Measurements from ENCODE around the gene DAZAP1. TPM values are rescaled to one million over a fixed set of nuclear protein-coding genes. Genes with fewer than 3 reads are reported as not detected.
A peak's percentile ranks its signal among the peaks of the same experiment; 100 is the strongest.

Gene DAZAP1
- total RNA-seq, 3 donors from 2014 or later = 35.8 to 50.9 (median 48.8) TPM

DNA sequence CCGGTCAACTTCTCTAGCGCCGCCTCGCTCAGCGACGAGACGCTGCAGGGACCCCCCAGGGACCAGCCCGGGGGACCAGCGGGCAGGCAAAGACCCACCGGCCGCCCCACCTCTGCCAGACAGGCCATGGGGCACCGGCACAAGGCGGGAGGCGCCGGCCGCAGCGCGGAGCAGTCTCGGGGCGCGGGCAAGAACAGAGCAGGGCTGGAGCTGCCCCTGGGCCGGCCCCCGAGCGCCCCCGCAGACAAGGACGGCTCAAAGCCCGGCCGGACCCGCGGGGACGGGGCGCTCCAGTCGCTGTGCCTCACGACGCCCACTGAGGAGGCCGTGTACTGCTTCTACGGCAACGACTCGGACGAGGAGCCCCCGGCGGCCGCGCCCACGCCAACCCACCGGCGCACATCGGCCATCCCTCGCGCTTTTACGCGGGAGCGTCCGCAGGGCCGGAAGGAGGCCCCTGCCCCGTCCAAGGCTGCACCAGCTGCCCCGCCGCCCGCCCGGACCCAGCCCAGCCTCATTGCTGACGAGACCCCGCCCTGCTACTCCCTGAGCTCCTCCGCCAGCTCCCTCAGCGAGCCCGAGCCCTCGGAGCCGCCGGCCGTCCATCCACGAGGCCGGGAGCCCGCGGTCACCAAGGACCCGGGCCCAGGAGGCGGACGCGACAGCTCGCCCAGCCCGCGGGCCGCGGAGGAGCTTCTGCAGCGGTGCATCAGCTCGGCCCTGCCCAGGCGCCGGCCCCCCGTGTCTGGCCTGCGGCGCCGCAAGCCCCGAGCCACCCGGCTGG, 60.3 kb downstream of the DAZAP1 start:
- no peak for DNase-seq (ENCODE audit: low spot score in 2 of 2)
- no peak for TF ChIP-seq POLR2A (IDR thresholded peaks at IDR 0.05)
- intact Hi-C loops (cut with DNase I; ENCODE audit: low total_unique reads) = no loop called here
- no peaks in the 10 kb centered on the region for H3K36me3 ChIP-seq
- peaks cover 28 to 64% of the 10 kb centered on the region in 2 donors for H3K27me3 ChIP-seq
- H3K4me3 ChIP-seq = peak overlapping the region in 2 of 3 donors; percentile 49 to 69
- peaks cover 34 to 38% of the 10 kb centered on the region in 2 donors for H3K4me1 ChIP-seq
- no peaks in the 10 kb centered on the region for H3K9me3 ChIP-seq
- no peak overlapping the region for H3K27ac ChIP-seq

DNA sequence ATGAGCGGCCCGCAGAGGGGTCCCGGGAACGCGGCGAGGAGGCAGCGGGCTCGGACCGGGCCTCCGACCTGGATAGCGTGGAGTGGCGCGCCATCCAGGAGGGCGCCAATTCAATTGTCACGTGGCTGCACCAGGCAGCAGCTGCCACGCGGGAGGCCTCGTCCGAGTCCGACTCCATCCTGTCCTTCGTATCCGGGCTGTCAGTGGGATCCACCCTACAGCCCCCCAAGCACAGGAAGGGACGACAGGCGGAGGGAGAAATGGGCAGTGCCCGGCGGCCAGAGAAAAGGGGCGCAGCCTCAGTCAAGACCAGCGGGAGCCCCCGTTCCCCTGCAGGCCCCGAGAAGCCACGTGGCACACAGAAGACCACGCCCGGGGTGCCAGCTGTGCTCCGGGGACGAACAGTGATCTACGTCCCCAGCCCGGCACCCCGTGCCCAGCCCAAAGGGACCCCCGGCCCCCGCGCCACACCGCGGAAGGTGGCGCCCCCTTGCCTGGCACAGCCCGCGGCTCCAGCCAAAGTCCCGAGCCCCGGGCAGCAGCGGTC, 61.0 kb downstream of the DAZAP1 start:
- no peaks in the 10 kb centered on the region for H3K36me3 ChIP-seq
- no peak for TF ChIP-seq POLR2AphosphoS5 (IDR thresholded peaks at IDR 0.05)
- no peak for TF ChIP-seq POLR2A (IDR thresholded peaks at IDR 0.05)
- TF ChIP-seq, protein P1, sequence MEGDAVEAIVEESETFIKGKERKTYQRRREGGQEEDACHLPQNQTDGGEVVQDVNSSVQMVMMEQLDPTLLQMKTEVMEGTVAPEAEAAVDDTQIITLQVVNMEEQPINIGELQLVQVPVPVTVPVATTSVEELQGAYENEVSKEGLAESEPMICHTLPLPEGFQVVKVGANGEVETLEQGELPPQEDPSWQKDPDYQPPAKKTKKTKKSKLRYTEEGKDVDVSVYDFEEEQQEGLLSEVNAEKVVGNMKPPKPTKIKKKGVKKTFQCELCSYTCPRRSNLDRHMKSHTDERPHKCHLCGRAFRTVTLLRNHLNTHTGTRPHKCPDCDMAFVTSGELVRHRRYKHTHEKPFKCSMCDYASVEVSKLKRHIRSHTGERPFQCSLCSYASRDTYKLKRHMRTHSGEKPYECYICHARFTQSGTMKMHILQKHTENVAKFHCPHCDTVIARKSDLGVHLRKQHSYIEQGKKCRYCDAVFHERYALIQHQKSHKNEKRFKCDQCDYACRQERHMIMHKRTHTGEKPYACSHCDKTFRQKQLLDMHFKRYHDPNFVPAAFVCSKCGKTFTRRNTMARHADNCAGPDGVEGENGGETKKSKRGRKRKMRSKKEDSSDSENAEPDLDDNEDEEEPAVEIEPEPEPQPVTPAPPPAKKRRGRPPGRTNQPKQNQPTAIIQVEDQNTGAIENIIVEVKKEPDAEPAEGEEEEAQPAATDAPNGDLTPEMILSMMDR (IDR thresholded peaks at IDR 0.05) = no peak
- H3K9me3 ChIP-seq = no peaks in the 10 kb centered on the region
- peak overlapping the region in 2 of 3 donors; percentile 49 to 69 for H3K4me3 ChIP-seq
- H3K4me1 ChIP-seq = peaks cover 34 to 38% of the 10 kb centered on the region in 2 donors
- H3K27me3 ChIP-seq = peaks cover 28 to 68% of the 10 kb centered on the region in 2 donors
- intact Hi-C loops (cut with DNase I; ENCODE audit: low total_unique reads) = no loop called here
- DNase-seq (ENCODE audit: low spot score in 2 of 2) = no peak
- H3K27ac ChIP-seq = no peak overlapping the region

DNA sequence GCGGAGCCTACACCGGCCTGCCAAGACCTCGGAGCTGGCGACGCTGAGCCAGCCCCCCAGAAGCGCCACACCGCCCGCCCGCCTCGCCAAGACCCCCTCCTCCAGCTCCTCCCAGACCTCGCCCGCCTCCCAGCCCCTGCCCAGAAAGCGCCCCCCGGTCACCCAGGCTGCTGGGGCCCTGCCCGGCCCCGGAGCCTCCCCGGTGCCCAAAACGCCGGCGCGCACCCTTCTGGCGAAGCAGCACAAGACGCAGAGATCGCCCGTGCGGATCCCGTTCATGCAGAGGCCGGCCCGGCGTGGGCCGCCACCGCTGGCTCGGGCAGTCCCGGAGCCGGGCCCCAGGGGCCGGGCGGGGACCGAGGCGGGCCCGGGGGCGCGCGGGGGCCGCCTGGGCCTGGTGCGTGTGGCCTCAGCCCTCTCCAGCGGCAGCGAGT, 61.5 kb downstream of the DAZAP1 start:
- TF ChIP-seq, protein P1 (IDR thresholded peaks at IDR 0.05) = no peak
- no peak for TF ChIP-seq POLR2AphosphoS5 (IDR thresholded peaks at IDR 0.05)
- no peak for TF ChIP-seq POLR2A (IDR thresholded peaks at IDR 0.05)
- Histone ChIP-seq H3K36me3 (no peaks in the 10 kb centered on the region), H3K27ac (no peak overlapping the region), H3K9me3 (no peaks in the 10 kb centered on the region), H3K27me3 (peaks cover 28 to 69% of the 10 kb centered on the region in 2 donors), H3K4me1 (peaks cover 34 to 38% of the 10 kb centered on the region in 2 donors), H3K4me3 (peak overlapping the region in 2 of 3 donors; percentile 49 to 69)
- DNase-seq (ENCODE audit: low spot score in 2 of 2) = no peak
- intact Hi-C loops (cut with DNase I; ENCODE audit: low total_unique reads) = no loop called here

DNA sequence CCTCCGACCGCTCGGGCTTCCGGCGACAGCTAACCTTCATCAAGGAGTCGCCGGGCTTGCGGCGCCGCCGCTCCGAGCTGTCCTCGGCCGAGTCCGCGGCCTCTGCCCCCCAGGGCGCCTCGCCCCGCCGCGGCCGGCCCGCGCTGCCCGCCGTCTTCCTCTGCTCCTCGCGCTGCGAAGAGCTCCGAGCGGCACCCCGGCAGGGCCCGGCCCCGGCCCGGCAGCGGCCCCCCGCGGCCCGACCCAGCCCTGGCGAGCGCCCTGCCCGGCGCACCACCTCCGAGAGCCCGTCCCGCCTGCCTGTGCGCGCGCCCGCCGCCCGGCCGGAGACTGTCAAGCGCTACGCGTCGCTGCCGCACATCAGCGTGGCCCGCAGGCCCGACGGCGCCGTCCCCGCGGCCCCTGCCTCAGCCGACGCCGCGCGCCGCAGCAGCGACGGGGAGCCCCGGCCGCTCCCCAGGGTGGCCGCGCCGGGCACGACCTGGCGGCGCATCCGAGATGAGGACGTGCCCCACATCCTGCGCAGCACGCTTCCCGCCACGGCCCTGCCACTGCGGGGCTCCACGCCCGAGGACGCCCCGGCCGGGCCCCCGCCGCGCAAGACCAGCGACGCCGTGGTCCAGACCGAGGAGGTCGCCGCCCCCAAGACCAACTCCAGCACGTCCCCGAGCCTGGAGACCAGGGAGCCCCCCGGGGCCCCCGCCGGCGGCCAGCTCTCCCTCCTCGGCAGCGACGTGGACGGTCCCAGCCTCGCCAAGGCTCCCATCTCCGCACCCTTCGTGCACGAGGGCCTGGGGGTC, 62.1 kb downstream of the DAZAP1 start:
- no peak for DNase-seq (ENCODE audit: low spot score in 2 of 2)
- Histone ChIP-seq H3K27me3 (peaks cover 28 to 69% of the 10 kb centered on the region in 2 donors), H3K9me3 (no peaks in the 10 kb centered on the region), H3K27ac (no peak overlapping the region), H3K4me1 (peaks cover 34 to 38% of the 10 kb centered on the region in 2 donors), H3K4me3 (peak overlapping the region; percentile 29 to 69 (median 49)), H3K36me3 (no peaks in the 10 kb centered on the region)
- intact Hi-C loops (cut with DNase I; ENCODE audit: low total_unique reads) = no loop called here
- TF ChIP-seq POLR2AphosphoS5 (IDR thresholded peaks at IDR 0.05) (no peak), POLR2A (IDR thresholded peaks at IDR 0.05) (no peak)
- TF ChIP-seq, protein P1 (IDR thresholded peaks at IDR 0.05) = no peak

DNA sequence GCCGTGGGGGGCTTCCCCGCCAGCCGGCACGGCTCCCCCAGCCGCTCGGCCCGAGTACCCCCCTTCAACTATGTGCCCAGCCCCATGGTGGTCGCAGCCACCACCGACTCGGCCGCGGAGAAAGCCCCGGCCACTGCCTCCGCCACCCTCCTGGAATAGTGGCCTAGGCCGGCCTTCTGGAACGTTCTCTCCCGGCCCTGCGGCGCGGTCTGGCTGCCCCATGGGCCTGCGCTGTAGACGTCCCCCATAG, 62.6 kb downstream of the DAZAP1 start:
- intact Hi-C loops (cut with DNase I; ENCODE audit: low total_unique reads) = no loop called here
- H3K4me3 ChIP-seq = peak overlapping the region; percentile 29 to 69 (median 49)
- peaks cover 34 to 38% of the 10 kb centered on the region in 2 donors for H3K4me1 ChIP-seq
- TF ChIP-seq POLR2A (IDR thresholded peaks at IDR 0.05) (no peak), POLR2AphosphoS5 (IDR thresholded peaks at IDR 0.05) (no peak)
- TF ChIP-seq, protein P1 (IDR thresholded peaks at IDR 0.05) = no peak
- peaks cover 28 to 69% of the 10 kb centered on the region in 2 donors for H3K27me3 ChIP-seq
- DNase-seq (ENCODE audit: low spot score in 2 of 2) = no peak
- H3K9me3 ChIP-seq = no peaks in the 10 kb centered on the region
- H3K27ac ChIP-seq = no peak overlapping the region
- H3K36me3 ChIP-seq = no peaks in the 10 kb centered on the region

Measured in breast epithelium (tissue), 4 donors.